DOHH2 (cell line): Measurements from ENCODE around the gene FHOD3.

ENCODE experiments used
- H3F3A ChIP-seq: fragments of 200-600 bp; sonication (generic), shearing (Covaris generic); 2 replicates; pipeline ENCODE4 v1.6.0; 2016; ENCODE audit warnings: antibody characterized with exemption, mild to moderate bottlenecking; ENCODE audit not compliant: control insufficient read depth, insufficient read depth
- H3K27ac ChIP-seq: fragments of 200-600 bp; sonication (generic); 2 replicates; pipeline ENCODE4 v1.5.1; 2014; ENCODE audit warnings: low read depth, mild to moderate bottlenecking, low read length, moderate library complexity
- H3K27me3 ChIP-seq: fragments of 200-600 bp; sonication (generic); 2 replicates; pipeline ENCODE4 v1.6.1; 2014; ENCODE audit warnings: mild to moderate bottlenecking, low read length, mixed read lengths; ENCODE audit not compliant: control insufficient read depth
- H3K36me3 ChIP-seq: fragments of 200-600 bp; sonication (generic); 2 replicates; pipeline ENCODE4 v1.6.1; 2014; ENCODE audit warnings: mild to moderate bottlenecking, low read length, moderate library complexity, mixed read lengths; ENCODE audit not compliant: control insufficient read depth
- H3K4me1 ChIP-seq: fragments of 200-600 bp; sonication (generic); 2 replicates; pipeline ENCODE4 v1.6.1; 2014; ENCODE audit warnings: mild to moderate bottlenecking, low read length, mixed read lengths; ENCODE audit not compliant: control insufficient read depth
- H3K4me2 ChIP-seq: fragments of 200-600 bp; sonication (generic); 2 replicates; pipeline ENCODE4 v1.6.0; 2014; ENCODE audit warnings: mild to moderate bottlenecking, low read length, moderate library complexity
- H3K4me3 ChIP-seq: fragments of 200-600 bp; sonication (generic); 2 replicates; pipeline ENCODE4 v1.5.1; 2014; ENCODE audit warnings: mild to moderate bottlenecking, low read length, mixed read lengths
- H3K79me2 ChIP-seq: fragments of 200-600 bp; sonication (generic); 2 replicates; pipeline ENCODE4 v1.6.1; 2014; ENCODE audit warnings: mild to moderate bottlenecking, low read length, mixed read lengths; ENCODE audit not compliant: control insufficient read depth
- H3K9me2 ChIP-seq: fragments of 200-600 bp; sonication (generic); replicated peaks from 2 replicates; pipeline ENCODE4 v1.6.1; 2014; ENCODE audit warnings: mild to moderate bottlenecking, low read length, mixed read lengths; ENCODE audit not compliant: control insufficient read depth
- H3K9me3 ChIP-seq: fragments of 200-600 bp; sonication (generic); 2 replicates; pipeline ENCODE4 v1.6.1; 2014; ENCODE audit warnings: antibody characterized with exemption, low read length, mixed read lengths; ENCODE audit not compliant: control insufficient read depth, insufficient read depth
- H4K20me1 ChIP-seq: fragments of 200-600 bp; sonication (generic); 2 replicates; pipeline ENCODE4 v1.6.0; 2014; ENCODE audit warnings: low read depth, mild to moderate bottlenecking, antibody characterized with exemption, low read length, moderate library complexity; ENCODE audit not compliant: control insufficient read depth, insufficient read depth
- EZH2phosphoT487 ChIP-seq: fragments of 200-600 bp; sonication (generic); IDR thresholded peaks from 2 replicates; pipeline ENCODE4 v1.6.1; 2017; ENCODE audit warnings: borderline replicate concordance, mild to moderate bottlenecking, antibody characterized with exemption, low read length, moderate library complexity, mixed read lengths
- TF ChIP-seq, protein P1 (sequence below): fragments of 200-600 bp; sonication (generic); IDR thresholded peaks from one replicate; pipeline ENCODE4 v1.5.1; 2014; ENCODE audit warnings: antibody characterized with exemption, mild to moderate bottlenecking, low read depth, low read length; ENCODE audit not compliant: poor library complexity, severe bottlenecking

FHOD3 gene

GRCh38 chr18:36392164-36392978 is 94.9 kb downstream of the FHOD3 start:
- Histone ChIP-seq H3K9me2 (no peaks in the 10 kb centered on the region), H3K9me3 (no peaks in the 10 kb centered on the region), H3K27me3 (no peaks in the 10 kb centered on the region), H3K36me3 (no peaks in the 10 kb centered on the region), H3F3A (no peaks in the 10 kb centered on the region), H3K27ac (no peak overlapping the region), H4K20me1 (no peaks in the 10 kb centered on the region), H3K4me3 (no peak overlapping the region), H3K79me2 (no peaks in the 10 kb centered on the region), H3K4me2 (no peak overlapping the region), H3K4me1 (no peaks in the 10 kb centered on the region)
- no peak for TF ChIP-seq EZH2phosphoT487
- TF ChIP-seq, protein P1, sequence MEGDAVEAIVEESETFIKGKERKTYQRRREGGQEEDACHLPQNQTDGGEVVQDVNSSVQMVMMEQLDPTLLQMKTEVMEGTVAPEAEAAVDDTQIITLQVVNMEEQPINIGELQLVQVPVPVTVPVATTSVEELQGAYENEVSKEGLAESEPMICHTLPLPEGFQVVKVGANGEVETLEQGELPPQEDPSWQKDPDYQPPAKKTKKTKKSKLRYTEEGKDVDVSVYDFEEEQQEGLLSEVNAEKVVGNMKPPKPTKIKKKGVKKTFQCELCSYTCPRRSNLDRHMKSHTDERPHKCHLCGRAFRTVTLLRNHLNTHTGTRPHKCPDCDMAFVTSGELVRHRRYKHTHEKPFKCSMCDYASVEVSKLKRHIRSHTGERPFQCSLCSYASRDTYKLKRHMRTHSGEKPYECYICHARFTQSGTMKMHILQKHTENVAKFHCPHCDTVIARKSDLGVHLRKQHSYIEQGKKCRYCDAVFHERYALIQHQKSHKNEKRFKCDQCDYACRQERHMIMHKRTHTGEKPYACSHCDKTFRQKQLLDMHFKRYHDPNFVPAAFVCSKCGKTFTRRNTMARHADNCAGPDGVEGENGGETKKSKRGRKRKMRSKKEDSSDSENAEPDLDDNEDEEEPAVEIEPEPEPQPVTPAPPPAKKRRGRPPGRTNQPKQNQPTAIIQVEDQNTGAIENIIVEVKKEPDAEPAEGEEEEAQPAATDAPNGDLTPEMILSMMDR: no peak

GRCh38 chr18:36392979-36393287 is 95.4 kb downstream of the FHOD3 start:
- Histone ChIP-seq H3K9me2 (no peaks in the 10 kb centered on the region), H3K9me3 (no peaks in the 10 kb centered on the region), H4K20me1 (no peaks in the 10 kb centered on the region), H3K27ac (no peak overlapping the region), H3K27me3 (no peaks in the 10 kb centered on the region), H3K4me1 (no peaks in the 10 kb centered on the region), H3K36me3 (no peaks in the 10 kb centered on the region), H3K4me2 (no peak overlapping the region), H3F3A (no peaks in the 10 kb centered on the region), H3K4me3 (no peak overlapping the region), H3K79me2 (no peaks in the 10 kb centered on the region)
- TF ChIP-seq EZH2phosphoT487: no peak
- TF ChIP-seq, protein P1: no peak

DNA sequence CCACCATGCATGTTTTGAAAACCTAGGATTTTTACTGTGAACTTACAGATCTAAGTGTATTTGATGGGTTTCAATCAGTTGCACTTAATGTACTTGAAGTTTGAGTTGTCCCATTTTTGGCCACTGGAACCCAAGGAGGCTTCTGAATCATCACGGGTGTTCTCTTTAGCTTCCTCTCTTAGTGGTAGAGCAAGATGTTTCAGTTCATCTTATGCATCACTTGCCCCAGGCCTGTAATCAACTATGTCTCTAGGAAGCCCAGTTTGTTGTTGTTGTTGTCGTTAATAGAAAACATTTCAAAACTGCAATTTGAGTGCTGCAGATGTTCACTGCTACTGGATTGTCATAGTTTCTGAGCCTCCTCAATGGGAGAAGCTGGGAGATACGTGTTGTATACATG is 97.0 kb downstream of the FHOD3 start:
- Histone ChIP-seq H3K9me2 (no peaks in the 10 kb centered on the region), H3K27ac (no peak overlapping the region), H3F3A (no peaks in the 10 kb centered on the region), H3K27me3 (no peaks in the 10 kb centered on the region), H3K36me3 (no peaks in the 10 kb centered on the region), H4K20me1 (no peaks in the 10 kb centered on the region), H3K9me3 (no peaks in the 10 kb centered on the region), H3K4me3 (no peak overlapping the region), H3K4me2 (no peak overlapping the region), H3K79me2 (no peaks in the 10 kb centered on the region), H3K4me1 (no peaks in the 10 kb centered on the region)
- TF ChIP-seq, protein P1: no peak
- TF ChIP-seq EZH2phosphoT487: no peak
